HG03135 (cell line): ENCODE data around the gene SORCS1.

Source experiments
- ATAC-seq: cut with Tn5 transposase; IDR thresholded peaks from one replicate; pipeline ENCODE4 v1.9.1; 2021; ENCODE audit warnings: mild to moderate bottlenecking, moderate library complexity; ENCODE audit not compliant: unreplicated experiment

The SORCS1 gene

GRCh38 chr10:106910666-106911065, 253.8 kb downstream of the SORCS1 start:
- ATAC-seq = no peak

DNA sequence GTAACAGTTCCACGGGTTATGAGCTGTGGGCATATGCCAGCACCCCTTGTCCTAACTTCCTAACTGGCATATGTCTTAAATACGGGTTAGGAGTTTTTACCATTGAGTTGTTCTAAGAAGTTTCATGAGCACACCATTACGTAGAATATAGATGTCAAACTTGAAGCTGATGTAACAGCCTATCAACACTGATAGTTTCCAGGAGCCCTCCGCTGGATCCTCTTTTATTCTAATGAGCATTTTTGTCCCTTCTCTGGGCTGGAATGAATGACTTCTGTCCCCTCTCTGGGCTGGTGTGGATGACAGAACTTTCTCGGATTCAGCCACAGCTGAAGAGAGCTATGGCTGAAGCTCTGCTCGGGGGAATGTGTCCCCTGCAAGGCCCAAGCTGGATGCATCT, 256.3 kb downstream of the SORCS1 start:
- ATAC-seq = no peak

DNA sequence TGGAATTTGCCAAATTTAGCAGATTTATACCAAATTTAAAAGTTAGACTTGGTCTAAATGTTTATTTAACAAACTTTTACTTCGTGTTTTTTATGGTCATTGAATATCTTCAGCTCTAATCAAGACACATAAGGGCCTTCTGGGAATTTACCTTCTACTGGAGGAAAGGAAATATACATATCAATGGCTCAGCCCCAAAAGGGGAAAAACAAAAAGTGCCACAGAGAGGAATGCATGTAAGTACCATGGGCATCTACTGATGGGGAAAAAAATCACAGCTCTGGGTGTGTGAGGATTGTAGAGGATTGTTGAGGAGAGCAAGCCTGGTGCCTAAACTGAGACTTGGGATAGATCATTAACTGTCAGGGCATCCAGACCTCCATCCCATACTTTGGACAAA, 260.3 kb downstream of the SORCS1 start:
- ATAC-seq = no peak

DNA sequence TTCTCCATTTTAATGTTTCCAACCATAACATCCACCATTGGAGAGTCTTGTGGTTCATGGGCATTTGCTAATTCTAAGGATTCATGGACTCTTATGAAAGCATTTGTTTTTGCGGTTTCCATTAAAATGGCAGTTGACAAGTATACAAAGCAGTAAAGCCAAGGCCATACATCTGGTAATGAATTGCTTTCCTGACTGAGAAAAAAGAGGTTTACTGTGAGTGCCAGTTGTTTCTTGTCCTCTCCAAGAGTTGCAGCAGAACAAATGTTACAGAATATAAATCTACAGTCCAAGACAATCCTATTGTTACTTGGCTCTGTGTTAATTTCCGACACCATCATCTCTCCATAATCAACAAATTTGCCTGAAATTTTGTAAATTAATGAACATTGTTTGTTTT, 261.3 kb downstream of the SORCS1 start:
- ATAC-seq = no peak

- ATAC-seq = no peak
Observed at GRCh38 chr10:106900016-106900652, 264.4 kb downstream of the SORCS1 start.

DNA sequence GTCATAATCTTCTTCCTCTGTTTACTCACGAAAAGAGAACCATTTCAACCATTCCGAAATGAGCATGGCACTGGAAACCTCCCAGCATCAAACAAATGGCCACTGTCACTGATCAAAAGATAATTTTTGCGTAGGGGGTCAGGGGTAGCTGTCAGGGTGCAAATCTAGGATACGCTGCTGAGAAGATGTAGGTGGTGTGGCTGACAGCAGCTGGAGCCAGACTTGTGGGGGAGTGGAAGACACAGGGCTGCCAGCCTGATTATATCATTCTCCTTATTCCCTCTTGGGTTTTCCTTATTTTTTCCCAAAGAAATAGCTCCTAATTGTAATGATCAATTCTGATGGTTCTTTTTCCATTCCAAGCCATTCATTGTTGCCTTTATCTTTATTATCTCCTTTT, 266.1 kb downstream of the SORCS1 start:
- no peak for ATAC-seq

GRCh38 chr10:106897719-106898118, 266.8 kb downstream of the SORCS1 start:
- no peak for ATAC-seq

GRCh38 chr10:106894692-106895091, 269.8 kb downstream of the SORCS1 start:
- no peak for ATAC-seq

GRCh38 chr10:106877574-106877973, 286.9 kb downstream of the SORCS1 start:
- ATAC-seq = no peak

DNA sequence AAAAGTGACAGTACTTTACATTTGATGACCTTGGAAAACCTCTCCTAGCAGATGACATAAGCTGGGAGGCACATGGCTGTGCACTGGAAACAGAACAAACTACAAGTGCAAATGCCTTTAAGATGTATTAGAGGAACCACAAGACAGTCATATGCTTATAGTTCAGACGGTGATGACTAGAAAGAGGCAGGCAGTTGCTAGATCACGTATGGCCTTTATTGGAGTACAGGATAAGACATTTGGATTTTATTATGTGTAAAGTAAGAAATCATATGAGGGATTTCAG, 290.0 kb downstream of the SORCS1 start:
- no peak for ATAC-seq

- ATAC-seq = no peak
Observed at GRCh38 chr10:106873770-106874603, 290.5 kb downstream of the SORCS1 start.

DNA sequence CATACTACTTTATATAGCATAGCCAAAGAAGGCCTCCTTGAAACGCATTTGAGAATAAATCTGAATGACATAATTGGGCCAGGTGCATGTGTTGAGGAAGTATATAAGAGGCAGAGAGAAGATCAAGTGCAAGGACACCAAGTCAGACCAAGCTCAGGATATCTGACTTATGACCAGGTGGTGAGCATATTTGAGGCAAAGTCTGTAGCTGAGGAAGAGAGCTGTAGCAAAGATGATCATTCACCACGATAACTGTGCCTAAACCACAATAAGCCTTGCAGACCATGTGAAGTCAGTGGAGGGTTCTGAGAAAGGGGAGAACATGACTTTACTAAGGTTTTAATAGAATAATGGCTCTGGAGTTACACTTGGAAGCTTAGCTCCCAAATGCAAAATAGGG, 292.3 kb downstream of the SORCS1 start:
- peak; percentile 58 for ATAC-seq

DNA sequence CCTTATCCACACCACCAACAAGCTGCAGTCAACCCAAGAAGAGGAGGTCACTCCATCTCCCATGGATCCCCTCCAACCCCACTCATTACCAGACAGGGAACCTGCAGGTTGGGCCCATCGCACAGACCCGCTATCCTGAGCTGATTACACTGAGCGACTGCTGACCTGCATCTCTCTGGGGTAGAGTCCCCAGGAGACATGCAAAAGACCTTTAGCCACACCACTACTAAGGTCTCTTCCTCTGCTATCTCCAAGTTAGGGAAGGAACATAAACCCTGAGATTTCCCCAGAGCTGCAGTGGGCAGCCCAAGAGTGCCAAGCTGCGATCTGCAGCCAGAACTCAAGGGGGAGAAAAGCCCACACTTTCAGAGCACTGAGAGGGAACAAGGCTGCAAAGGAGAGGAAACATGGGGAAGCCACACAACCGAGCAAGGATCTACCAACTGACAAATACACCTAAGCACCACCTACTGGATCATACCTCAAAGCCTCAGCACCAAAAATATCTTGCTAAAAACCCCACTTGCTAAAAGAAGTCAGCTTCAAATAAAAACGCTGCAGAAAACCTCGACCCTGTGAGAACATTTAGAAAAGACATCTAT, 298.2 kb downstream of the SORCS1 start:
- ATAC-seq = no peak

DNA sequence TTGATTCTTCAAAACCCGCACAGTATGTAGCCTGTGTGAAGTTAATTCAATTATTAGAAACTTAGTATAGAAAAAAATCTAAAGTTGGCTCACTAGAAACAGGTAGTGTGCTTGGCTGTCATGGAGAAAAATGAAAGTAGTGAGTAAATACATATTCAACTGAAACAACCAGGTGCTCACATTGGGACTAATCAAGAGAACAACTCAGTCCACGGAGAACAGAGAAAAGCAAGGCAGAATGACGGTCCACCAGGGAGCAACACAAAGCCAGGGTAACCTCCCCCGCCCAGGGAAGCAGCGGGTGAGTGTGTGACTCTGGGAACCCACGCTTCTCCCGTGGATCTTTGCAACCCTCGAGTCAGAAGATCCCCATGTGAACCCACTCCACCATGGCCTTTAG, 300.5 kb downstream of the SORCS1 start:
- ATAC-seq = no peak

GRCh38 chr10:106863549-106863948, 301.0 kb downstream of the SORCS1 start:
- no peak for ATAC-seq

DNA sequence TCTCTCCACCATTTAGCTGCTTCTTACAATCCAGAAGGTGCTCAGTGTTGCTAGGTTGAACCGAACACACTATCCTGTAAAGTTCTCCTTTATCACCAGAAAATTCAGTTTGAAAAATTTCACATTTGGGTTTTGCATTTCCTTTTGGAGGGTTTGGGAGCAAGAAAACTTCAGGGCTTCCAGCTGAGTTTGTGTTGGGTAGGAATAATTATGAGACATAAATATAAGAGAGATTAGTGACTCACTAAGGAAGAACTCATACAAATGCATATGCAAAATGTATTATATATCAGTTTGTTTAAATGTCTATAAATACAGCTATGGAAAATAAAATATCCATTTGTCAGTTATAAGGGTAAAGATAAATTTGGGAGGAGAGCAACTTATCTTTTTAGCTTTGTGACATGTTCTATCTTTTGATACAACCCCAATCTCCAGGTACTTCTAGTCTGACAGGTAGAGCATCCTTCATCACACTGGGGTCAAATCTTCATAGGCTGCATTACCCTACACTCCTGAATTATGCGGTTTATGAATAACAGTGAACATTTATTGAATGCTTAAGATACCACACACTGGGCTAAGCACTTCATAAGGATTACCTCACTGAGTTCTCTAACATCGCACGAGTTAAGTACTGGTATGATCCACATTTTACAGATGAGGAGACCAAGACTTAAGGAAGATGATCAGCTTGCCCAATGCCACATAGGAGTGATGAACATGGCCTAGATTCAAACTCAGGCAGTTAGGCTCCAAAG, 304.4 kb downstream of the SORCS1 start:
- ATAC-seq = no peak

DNA sequence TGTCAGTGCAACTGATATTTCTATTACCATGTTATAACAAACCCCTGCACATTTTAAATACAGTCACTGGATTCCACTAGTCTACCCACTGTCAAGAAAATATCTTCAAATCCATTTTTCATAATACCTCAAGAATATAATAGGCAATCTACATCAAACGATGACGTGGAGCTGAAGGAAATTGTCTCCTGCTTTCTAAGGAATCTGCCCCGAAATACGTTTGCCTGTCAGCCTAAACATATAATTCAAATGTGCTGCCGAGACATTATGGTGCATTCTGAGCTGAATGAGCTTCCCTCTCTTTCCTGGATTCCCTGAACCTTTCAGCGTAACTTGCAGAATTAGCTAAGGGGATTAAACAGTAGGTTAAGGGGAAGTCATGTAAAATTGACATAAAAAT, 306.8 kb downstream of the SORCS1 start:
- no peak for ATAC-seq

DNA sequence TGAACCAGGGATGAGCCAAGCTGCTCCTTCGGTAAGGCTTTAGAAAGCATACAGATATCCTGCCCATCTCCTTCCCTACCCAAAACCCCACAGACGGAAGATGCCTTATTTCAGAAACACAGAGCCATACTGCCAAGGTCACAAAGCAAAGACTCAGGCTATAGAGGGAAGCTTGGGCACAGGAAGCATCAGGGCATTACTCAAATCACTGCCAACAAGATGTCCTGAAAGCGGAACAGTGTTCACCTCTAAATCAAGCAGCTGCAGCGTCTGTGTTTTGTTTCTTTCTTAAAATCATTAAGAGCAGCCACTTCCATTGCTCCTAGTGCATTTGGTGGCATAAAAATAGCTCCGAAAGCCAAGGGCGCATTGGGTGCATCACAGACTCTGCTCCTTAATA, 307.3 kb downstream of the SORCS1 start:
- ATAC-seq = no peak

GRCh38 chr10:106836933-106837663, 327.4 kb downstream of the SORCS1 start:
- peak; percentile 91 for ATAC-seq

DNA sequence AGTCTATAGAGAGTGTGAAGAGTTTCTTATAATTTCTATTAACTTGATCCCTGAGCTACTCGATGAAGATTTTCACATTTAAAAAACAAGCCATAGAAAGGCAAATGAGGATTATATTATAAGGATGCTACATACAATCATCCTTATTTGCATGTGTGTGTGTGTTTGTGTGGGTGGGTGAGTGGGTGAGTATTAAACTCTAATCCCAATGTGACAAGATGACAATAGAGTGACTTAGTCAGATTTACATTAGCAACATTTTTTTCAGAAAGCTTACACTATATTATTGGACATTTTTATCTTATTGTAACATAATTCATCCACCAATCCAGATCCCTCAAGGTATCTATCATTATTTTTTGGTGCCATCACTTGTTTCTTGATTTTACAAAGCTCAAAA, 331.7 kb downstream of the SORCS1 start:
- no peak for ATAC-seq

GRCh38 chr10:106830471-106830870, 334.0 kb downstream of the SORCS1 start:
- ATAC-seq = no peak
